Heart right ventricle (tissue), 16 donors: Measurements from ENCODE around the gene AKAP9. TPM values are rescaled to one million over a fixed set of nuclear protein-coding genes. Genes with fewer than 3 reads are reported as not detected.
"Not testable (repeated sequence)": the region's sequence is repeated elsewhere in the genome, so short reads cannot be mapped to it uniquely, and the experiment has no call there.

Experiments
- ATAC-seq, 8 donors: fragments of 200-7000 bp; cut with Tn5 transposase; one replicate each; pipeline ENCODE4 v1.9.1; 2020; ENCODE audit warnings: mild to moderate bottlenecking in 8 of 8, moderate library complexity in 8 of 8, moderate number of reproducible peaks in 1 of 8
- DNase-seq, 2 donors: peaks; one replicate each; pipeline ENCODE4 v3.0.0-alpha.2; 2020
- H3K27ac ChIP-seq, 10 donors: fragments of 200-600 bp; sonication (generic) in 2 of 10; one replicate each; pipeline versions ENCODE4 v1.5.0 to v1.8.0; 2020 to 2022; ENCODE audit warnings: mild to moderate bottlenecking in 3 of 10
- H3K27me3 ChIP-seq, 7 donors: fragments of 200-600 bp; one replicate each; pipeline ENCODE4 v1.8.0; 2021 to 2022; ENCODE audit warnings: mild to moderate bottlenecking in 2 of 7
- H3K36me3 ChIP-seq, 9 donors: fragments of 200-600 bp; sonication (generic) in 1 of 9; one replicate each; pipeline versions ENCODE4 v1.5.0 to v1.8.0; 2020 to 2022; ENCODE audit warnings: mild to moderate bottlenecking in 2 of 9
- H3K4me1 ChIP-seq, 9 donors: fragments of 200-600 bp; sonication (generic) in 1 of 9; one replicate each; pipeline versions ENCODE4 v1.5.0 to v1.8.0; 2020 to 2022; ENCODE audit warnings: mild to moderate bottlenecking in 4 of 9
- H3K4me3 ChIP-seq, 10 donors: fragments of 200-600 bp; sonication (generic) in 2 of 10; one replicate each; pipeline versions ENCODE4 v1.5.0 to v1.8.0; 2020 to 2022; ENCODE audit warnings: mild to moderate bottlenecking in 7 of 10, moderate library complexity in 2 of 10
- H3K9me3 ChIP-seq, 11 donors: fragments of 200-600 bp in 10 of 11; sonication (generic) in 2 of 11; one replicate each; pipeline versions ENCODE4 v1.5.0 to v1.8.0; 2013 to 2022; ENCODE audit warnings: mild to moderate bottlenecking in 2 of 11, control low read depth in 1 of 11, moderate library complexity in 1 of 11
- WGBS, 2 donors: extraction: QIAGEN DNeasy Blood & Tissue Kit; methylation state at CpG; one replicate each; pipeline ENCODE4 v1.1.7; 2013; ENCODE audit warnings: inconsistent platforms in 1 of 2; 5-methylcytosine and 5-hydroxymethylcytosine counted together
- intact Hi-C, 10 donors: fragments of 100-400 bp; cut with DNase I; formaldehyde crosslinking; loops; one replicate each; pipeline versions ENCODE4 v1.11.1 to v1.14.2; 2022
- polyA plus RNA-seq, 2 donors: library from polyadenylated mRNA; stranded (reverse); fragments of 200-250 nt; gene quantifications; one replicate each; pipeline ENCODE4 v1.2.3, GENCODE V29; 2013
- total RNA-seq, 10 donors: library from RNA; stranded (reverse); fragmentation: NEBNext Ultra II Directional in 3 of 10; extraction: Animal tissue kit (Norgen Biotek cat#: 25700) in 3 of 10; gene quantifications; one replicate each; pipeline versions ENCODE4 v1.2.1 to v1.2.4, GENCODE V29; 2021 to 2023
- TF ChIP-seq, protein P1 (sequence below), 9 donors: fragments of 200-600 bp; sonication (generic) in 2 of 9; IDR thresholded peaks; one replicate each; pipeline versions ENCODE4 v1.5.0 to v1.8.0; 2021 to 2022; ENCODE audit warnings: antibody characterized with exemption in 9 of 9, mild to moderate bottlenecking in 5 of 9, moderate library complexity in 1 of 9
- donor health status: Arrhythmogenic right ventricular cardiomyopathy.
- donor health status: ischemic (EF 13 %, LVEDD 7.1; RV severe dilation, severe dysfunction).
- donor health status: healthy with polysubstance abuse.
- donor health status: DM: no; HTN: yes; CAD: no.
- donor health status: DM: no; HTN: no; CAD: no.
- donor health status: ischemic (EF 25% LVEDD 6.9; RV normal size, moderate dysfunction).
- donor health status: ischemic (EF 25% LVEDD 5.7; RV mildly dilated, moderate dysfunction).
- donor health status: healthy.
- donor health status: DM: yes; HTN: yes; CAD: no.
- donor health status: Ischemic cardiomyopathy.
- donor health status: ischemic (EF 35%, LVEDD 5.7; RV mildly dilated, moderate dysfunction).
- donor health status: nonischemic (EF 11% LVEDD 7.7; RV severe dilation, severe dysfunction).
- donor health status: DM: yes; HTN: yes; CAD: no.
- donor health status: PGD.
- donor health status: ischemic (EF 29% LVEDD 5.4; RV normal size, mild dysfunction).
- donor health status: nonischemic (EF 23%, LVEDD 6.1; RV moderate dilation, normal function).

Gene AKAP9
- total and polyA plus RNA-seq, 12 donors = 5.9 to 62.3 (median 49.2) TPM

DNA sequence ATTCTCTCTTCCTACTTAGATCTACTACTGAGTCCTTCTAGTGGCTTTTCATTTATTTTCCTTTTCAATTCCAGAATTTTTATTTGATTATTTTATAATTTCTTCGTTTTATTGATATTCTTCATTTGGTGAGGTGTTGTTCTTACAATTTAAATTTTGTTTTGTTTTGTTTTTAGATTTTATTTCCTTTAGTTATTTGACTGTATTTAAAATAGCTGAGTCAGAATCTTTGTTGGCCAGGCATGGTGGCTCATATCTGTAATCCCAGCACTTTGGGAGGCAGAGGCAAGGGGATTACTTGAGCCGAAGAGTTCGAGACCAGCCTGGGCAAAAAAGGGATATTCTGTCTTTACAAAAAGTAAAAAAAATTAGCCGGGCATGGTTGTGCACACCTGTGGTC is 36.1 kb downstream of the AKAP9 start:
- no peak for DNase-seq
- intact Hi-C loops = no loop called here
- H3K27me3 ChIP-seq = no peaks in the 10 kb centered on the region
- no peak overlapping the region for H3K27ac ChIP-seq
- 98% methylated on average over 4 of the region's 4 CpGs for WGBS, 2 donors
- no peak for ATAC-seq
- TF ChIP-seq, protein P1, sequence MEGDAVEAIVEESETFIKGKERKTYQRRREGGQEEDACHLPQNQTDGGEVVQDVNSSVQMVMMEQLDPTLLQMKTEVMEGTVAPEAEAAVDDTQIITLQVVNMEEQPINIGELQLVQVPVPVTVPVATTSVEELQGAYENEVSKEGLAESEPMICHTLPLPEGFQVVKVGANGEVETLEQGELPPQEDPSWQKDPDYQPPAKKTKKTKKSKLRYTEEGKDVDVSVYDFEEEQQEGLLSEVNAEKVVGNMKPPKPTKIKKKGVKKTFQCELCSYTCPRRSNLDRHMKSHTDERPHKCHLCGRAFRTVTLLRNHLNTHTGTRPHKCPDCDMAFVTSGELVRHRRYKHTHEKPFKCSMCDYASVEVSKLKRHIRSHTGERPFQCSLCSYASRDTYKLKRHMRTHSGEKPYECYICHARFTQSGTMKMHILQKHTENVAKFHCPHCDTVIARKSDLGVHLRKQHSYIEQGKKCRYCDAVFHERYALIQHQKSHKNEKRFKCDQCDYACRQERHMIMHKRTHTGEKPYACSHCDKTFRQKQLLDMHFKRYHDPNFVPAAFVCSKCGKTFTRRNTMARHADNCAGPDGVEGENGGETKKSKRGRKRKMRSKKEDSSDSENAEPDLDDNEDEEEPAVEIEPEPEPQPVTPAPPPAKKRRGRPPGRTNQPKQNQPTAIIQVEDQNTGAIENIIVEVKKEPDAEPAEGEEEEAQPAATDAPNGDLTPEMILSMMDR (IDR thresholded peaks at IDR 0.05) = no peak
- H3K36me3 ChIP-seq = peaks cover 0 to 56% (median 12%) of the 10 kb centered on the region in 9 donors
- H3K9me3 ChIP-seq = no peaks in the 10 kb centered on the region
- H3K4me1 ChIP-seq = peaks cover 0 to 14% (median 0%) of the 10 kb centered on the region in 9 donors
- H3K4me3 ChIP-seq = no peak overlapping the region

DNA sequence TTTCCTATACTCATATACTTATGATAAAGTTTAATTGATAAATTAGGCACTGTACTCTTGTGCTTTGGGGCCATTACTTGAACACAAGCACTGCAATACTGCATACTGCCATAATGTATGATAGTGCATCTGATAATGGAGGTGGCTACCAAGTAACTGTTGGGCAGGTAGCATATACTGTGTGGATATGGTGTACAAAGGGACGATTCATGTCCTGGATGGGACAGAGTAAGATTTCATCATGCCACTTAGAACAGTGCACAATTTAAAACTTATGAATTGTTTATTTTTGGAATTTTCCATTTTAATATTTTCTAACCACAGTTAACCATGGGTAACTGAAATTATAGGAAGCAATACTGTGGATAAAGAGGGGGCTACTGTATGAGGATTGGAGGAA is 38.9 kb downstream of the AKAP9 start:
- no peak overlapping the region for H3K4me3 ChIP-seq
- DNase-seq = no peak
- no peak overlapping the region for H3K27ac ChIP-seq
- ATAC-seq = no peak
- peaks cover 0 to 3% (median 0%) of the 10 kb centered on the region in 9 donors for H3K4me1 ChIP-seq
- peaks cover 0 to 59% (median 12%) of the 10 kb centered on the region in 9 donors for H3K36me3 ChIP-seq
- H3K9me3 ChIP-seq = peaks cover 0 to 14% (median 0%) of the 10 kb centered on the region in 11 donors
- intact Hi-C loops = no loop called here
- WGBS, 2 donors = 91 to 93% methylated on average over 1 of the region's 1 CpG
- TF ChIP-seq, protein P1 (IDR thresholded peaks at IDR 0.05) = no peak
- no peaks in the 10 kb centered on the region for H3K27me3 ChIP-seq

DNA sequence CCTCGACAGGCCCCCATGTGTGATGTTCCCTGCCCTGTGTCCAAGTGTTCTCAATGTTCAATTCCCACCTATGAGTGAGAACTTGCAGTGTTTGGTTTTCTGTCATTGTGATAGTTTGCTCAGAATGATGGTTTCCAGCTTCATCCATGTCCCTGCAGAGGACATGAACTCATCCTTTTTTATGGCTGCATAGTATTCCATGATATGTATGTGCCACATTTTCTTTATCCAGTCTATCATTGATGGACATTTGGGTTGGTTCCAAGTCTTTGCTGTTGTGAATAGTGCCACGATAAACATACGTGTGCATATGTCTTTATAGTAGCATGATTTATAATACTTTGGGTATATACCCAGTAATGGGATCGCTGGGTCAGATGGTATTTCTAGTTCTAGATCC is 41.7 kb downstream of the AKAP9 start:
- Histone ChIP-seq H3K9me3 (peaks cover 0 to 14% (median 0%) of the 10 kb centered on the region in 11 donors), H3K36me3 (peaks cover 0 to 39% (median 2%) of the 10 kb centered on the region in 9 donors)

DNA sequence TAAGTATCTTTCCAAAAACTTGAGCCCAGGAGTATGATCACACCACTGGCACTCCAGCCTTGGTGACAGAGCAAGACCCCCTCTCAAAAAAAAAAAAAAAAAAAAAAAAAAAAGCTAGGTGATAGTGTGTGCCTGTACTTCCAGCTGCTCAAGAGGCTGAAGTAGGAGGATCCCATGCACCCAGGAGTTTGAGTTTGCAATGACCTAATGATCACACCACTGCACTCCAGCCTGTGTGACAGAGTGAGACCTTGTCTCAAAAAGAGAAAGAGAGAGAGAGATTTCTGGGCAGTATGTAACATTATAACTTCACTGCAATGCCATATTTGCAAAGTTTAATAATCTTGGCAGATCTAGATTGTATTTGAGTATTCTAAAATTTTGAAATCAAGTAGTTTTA is 47.6 kb downstream of the AKAP9 start:
- Histone ChIP-seq H3K4me1 (no peaks in the 10 kb centered on the region), H3K4me3 (no peak overlapping the region), H3K27ac (no peak overlapping the region), H3K27me3 (no peaks in the 10 kb centered on the region), H3K9me3 (peaks cover 0 to 9% (median 0%) of the 10 kb centered on the region in 11 donors), H3K36me3 (peaks cover 0 to 16% (median 4%) of the 10 kb centered on the region in 9 donors)
- TF ChIP-seq, protein P1 (IDR thresholded peaks at IDR 0.05) = no peak
- DNase-seq = no peak
- intact Hi-C loops = no loop called here
- no peak for ATAC-seq

More for the DNA sequence above, 41.7 kb downstream of the AKAP9 start:
- ATAC-seq, H3K4me1 ChIP-seq, H3K27ac ChIP-seq, H3K27me3 ChIP-seq, DNase-seq, intact Hi-C loops, H3K4me3 ChIP-seq: not testable (repeated sequence)
- 98 to 100% methylated on average over 4 of the region's 4 CpGs for WGBS, 2 donors

DNA sequence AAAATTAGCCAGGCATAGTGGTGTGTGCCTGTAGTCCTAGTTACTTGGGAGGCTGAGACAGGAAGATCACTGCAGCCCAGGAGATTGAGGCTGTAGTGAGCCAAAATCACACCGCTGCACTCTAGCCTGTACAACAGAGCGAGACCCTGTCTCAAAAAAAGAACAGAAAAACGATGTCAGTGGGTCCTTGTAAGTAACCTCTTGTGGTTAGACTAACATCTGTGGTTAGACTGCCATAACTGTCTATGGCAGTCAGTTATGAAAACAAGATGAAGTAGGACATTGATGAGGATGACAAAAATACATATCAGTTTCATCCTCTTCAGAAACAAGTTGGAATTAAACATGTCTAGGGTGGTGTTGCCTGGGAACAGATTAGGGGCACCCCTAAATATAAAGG is 53.3 kb downstream of the AKAP9 start:
- peaks cover 0 to 70% (median 47%) of the 10 kb centered on the region in 9 donors for H3K36me3 ChIP-seq
- TF ChIP-seq, protein P1 (IDR thresholded peaks at IDR 0.05) = no peak
- WGBS, 2 donors = 90% methylated on average over 3 of the region's 3 CpGs

More for the DNA sequence above, 53.3 kb downstream of the AKAP9 start:
- Histone ChIP-seq H3K4me1 (no peaks in the 10 kb centered on the region), H3K4me3 (no peak overlapping the region), H3K27me3 (no peaks in the 10 kb centered on the region), H3K9me3 (no peaks in the 10 kb centered on the region), H3K27ac (no peak overlapping the region)
- intact Hi-C loops = no loop called here
- DNase-seq (no peak), ATAC-seq (no peak)
